Smooth muscle cell (in vitro differentiated cells): ENCODE data around the gene ANKRD52. TPM values are rescaled to one million over a fixed set of nuclear protein-coding genes. Genes with fewer than 3 reads are reported as not detected.
"Not testable (repeated sequence)": the region's sequence is repeated elsewhere in the genome, so short reads cannot be mapped to it uniquely, and the experiment has no call there.

Experiments
- DNase-seq: peaks from one replicate; lab custom pipeline; 2025; ENCODE audit not compliant: unreplicated experiment; lab: John Stamatoyannopoulos, UW
- H2AFZ ChIP-seq: fragments of 200-600 bp; sonication (generic); 2 replicates; pipeline ENCODE4 v1.6.0; 2016; ENCODE audit warnings: antibody characterized with exemption, low read depth, mild to moderate bottlenecking
- H3F3A ChIP-seq: fragments of 200-600 bp; sonication (generic); 2 replicates; pipeline ENCODE4 v1.6.0; 2017; ENCODE audit warnings: antibody characterized with exemption, low read depth
- H3K27ac ChIP-seq: fragments of 200-600 bp; sonication (generic); 2 replicates; pipeline ENCODE4 v1.5.1; 2016; ENCODE audit warnings: low read depth, mild to moderate bottlenecking
- H3K27me3 ChIP-seq: fragments of 200-600 bp; sonication (generic); 2 replicates; pipeline ENCODE4 v1.6.1; 2016; ENCODE audit warnings: low read depth, mild to moderate bottlenecking
- H3K36me3 ChIP-seq: fragments of 200-600 bp; sonication (generic); 2 replicates; pipeline ENCODE4 v1.5.1; 2016; ENCODE audit warnings: low read depth
- H3K4me1 ChIP-seq: fragments of 200-600 bp; sonication (generic); 2 replicates; pipeline ENCODE4 v1.5.1; 2016; ENCODE audit warnings: low read depth
- H3K4me2 ChIP-seq: fragments of 200-600 bp; sonication (generic); 2 replicates; pipeline ENCODE4 v1.6.0; 2016; ENCODE audit warnings: mild to moderate bottlenecking
- H3K4me3 ChIP-seq: fragments of 200-600 bp; sonication (generic); 2 replicates; pipeline ENCODE4 v1.5.1; 2016; ENCODE audit warnings: mild to moderate bottlenecking
- H3K79me2 ChIP-seq: fragments of 200-600 bp; sonication (generic); 2 replicates; pipeline ENCODE4 v1.6.0; 2016; ENCODE audit warnings: low read depth, mild to moderate bottlenecking
- H3K9ac ChIP-seq: fragments of 200-600 bp; sonication (generic); 2 replicates; pipeline ENCODE4 v1.6.0; 2016; ENCODE audit warnings: low read depth
- H3K9me3 ChIP-seq: fragments of 200-600 bp; sonication (generic); replicated peaks from 2 replicates; pipeline ENCODE4 v1.5.1; 2016; ENCODE audit warnings: low read depth
- H4K20me1 ChIP-seq: fragments of 200-600 bp; sonication (generic); 2 replicates; pipeline ENCODE4 v1.6.0; 2016; ENCODE audit warnings: low read depth
- WGBS: methylation state at CpG from one replicate; pipeline ENCODE4 v1.1.7; 2016; ENCODE audit warnings: low lambda C conversion rate; 5-methylcytosine and 5-hydroxymethylcytosine counted together
- polyA plus RNA-seq: library from polyadenylated mRNA; unstranded; fragments of >200 nt; fragmentation: Nextera tagmentation; extraction: Ambion mirVana; gene quantifications from 2 replicates; pipeline ENCODE4 v1.2.1, GENCODE V29; 2016
- total RNA-seq: library from RNA; depleted of rRNA; stranded (reverse); fragments of >200 nt; gene quantifications from 2 replicates; pipeline ENCODE4 v1.2.3, GENCODE V29; 2014
- TF ChIP-seq, protein P1 (sequence below): fragments of 200-600 bp; sonication (generic); IDR thresholded peaks from 2 replicates; pipeline ENCODE4 v1.5.1; 2017; ENCODE audit warnings: borderline replicate concordance, mild to moderate bottlenecking, antibody characterized with exemption; ENCODE audit not compliant: insufficient read depth, poor library complexity, severe bottlenecking

ANKRD52 gene
- total and polyA plus RNA-seq, 2 experiments from 2014 or later: 32.5 to 49.9 TPM

DNA sequence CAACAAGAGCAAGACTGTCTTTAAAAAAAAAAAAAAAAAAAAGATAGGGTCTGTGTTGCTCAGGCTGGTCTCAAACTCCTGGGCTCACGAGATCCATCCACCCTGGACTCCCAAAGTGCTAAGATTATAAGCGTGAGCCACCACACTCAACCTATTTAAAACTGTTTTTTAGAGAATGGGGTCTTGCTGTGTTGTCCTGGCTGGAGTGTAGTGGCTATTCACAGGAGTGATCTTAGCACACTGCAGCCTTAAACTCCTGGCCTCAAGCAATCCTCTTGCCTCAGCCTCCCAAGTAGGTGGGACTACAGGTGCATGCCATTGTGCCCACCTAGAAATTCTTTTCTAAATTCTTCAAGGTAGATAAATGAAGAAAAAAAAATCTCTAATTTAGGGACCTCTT lies 16.1 kb upstream of the ANKRD52 start:
- WGBS: 96% methylated on average over 2 of the region's 2 CpGs

DNA sequence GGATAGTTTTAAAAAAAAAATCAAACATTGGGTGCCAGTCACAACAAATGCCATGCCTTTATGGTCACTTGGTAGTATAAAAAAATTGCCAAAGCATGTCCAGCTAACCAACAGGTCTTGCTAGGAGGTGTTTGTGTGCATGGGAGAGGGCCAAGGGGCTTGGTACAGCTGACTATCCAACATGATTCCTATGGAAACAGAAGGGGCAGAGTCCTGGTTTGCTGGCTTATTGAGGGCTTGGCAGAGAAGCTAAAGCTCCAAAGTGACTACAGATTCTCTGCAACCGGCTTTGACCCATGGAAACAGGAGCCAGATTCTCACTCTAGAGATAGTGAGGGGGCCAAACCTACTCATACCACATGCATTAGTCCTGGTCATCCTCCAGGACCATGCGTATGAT lies 14.3 kb upstream of the ANKRD52 start:
- WGBS: 93% methylated on average over 2 of the region's 2 CpGs
- H3K4me2 ChIP-seq: not testable (repeated sequence)

More for the DNA sequence above, 16.1 kb upstream of the ANKRD52 start:
- no peaks in the 10 kb centered on the region for H4K20me1 ChIP-seq
- H3K9ac ChIP-seq: no peak overlapping the region
- no peak overlapping the region for H3K27ac ChIP-seq
- no peak for DNase-seq
- no peaks in the 10 kb centered on the region for H3K27me3 ChIP-seq
- no peak overlapping the region for H3K4me2 ChIP-seq
- peaks cover 22% of the 10 kb centered on the region for H3K36me3 ChIP-seq
- TF ChIP-seq, protein P1, sequence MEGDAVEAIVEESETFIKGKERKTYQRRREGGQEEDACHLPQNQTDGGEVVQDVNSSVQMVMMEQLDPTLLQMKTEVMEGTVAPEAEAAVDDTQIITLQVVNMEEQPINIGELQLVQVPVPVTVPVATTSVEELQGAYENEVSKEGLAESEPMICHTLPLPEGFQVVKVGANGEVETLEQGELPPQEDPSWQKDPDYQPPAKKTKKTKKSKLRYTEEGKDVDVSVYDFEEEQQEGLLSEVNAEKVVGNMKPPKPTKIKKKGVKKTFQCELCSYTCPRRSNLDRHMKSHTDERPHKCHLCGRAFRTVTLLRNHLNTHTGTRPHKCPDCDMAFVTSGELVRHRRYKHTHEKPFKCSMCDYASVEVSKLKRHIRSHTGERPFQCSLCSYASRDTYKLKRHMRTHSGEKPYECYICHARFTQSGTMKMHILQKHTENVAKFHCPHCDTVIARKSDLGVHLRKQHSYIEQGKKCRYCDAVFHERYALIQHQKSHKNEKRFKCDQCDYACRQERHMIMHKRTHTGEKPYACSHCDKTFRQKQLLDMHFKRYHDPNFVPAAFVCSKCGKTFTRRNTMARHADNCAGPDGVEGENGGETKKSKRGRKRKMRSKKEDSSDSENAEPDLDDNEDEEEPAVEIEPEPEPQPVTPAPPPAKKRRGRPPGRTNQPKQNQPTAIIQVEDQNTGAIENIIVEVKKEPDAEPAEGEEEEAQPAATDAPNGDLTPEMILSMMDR: no peak
- no peaks in the 10 kb centered on the region for H3K79me2 ChIP-seq
- no peaks in the 10 kb centered on the region for H3K4me1 ChIP-seq
- no peak overlapping the region for H2AFZ ChIP-seq
- H3K4me3 ChIP-seq: no peak overlapping the region
- H3F3A ChIP-seq: peaks cover 9% of the 10 kb centered on the region
- no peaks in the 10 kb centered on the region for H3K9me3 ChIP-seq

DNA sequence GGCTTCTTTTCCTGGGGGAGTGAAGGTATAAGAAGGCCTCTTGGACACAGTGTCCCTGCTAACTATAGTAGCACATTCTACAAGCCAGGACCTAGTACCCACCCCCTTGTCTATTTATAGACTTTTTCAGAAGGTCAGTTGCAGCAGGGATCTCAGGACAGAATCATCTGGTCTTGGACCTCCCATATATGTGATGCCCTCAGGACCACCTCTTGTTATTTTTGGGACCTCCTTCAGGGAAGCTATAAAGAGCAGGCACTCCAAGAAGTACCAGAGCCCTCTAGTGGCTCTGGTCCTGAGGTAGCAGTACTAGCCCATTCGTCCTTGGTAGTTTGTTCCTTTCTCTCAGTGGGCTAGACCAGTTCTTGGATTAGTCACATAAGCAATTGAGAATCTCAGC lies 12.8 kb upstream of the ANKRD52 start:
- H3K9me3 ChIP-seq: no peaks in the 10 kb centered on the region
- TF ChIP-seq, protein P1: peak; percentile 9
- H3K27ac ChIP-seq: no peak overlapping the region
- H3K4me3 ChIP-seq: no peak overlapping the region
- H3K4me1 ChIP-seq: peaks cover 4% of the 10 kb centered on the region
- no peaks in the 10 kb centered on the region for H3K79me2 ChIP-seq
- DNase-seq: no peak
- H3K36me3 ChIP-seq: peaks cover 14% of the 10 kb centered on the region
- H4K20me1 ChIP-seq: no peaks in the 10 kb centered on the region
- 33% methylated on average over 1 of the region's 1 CpG for WGBS
- H2AFZ ChIP-seq: no peak overlapping the region
- no peaks in the 10 kb centered on the region for H3K27me3 ChIP-seq
- peaks cover 21% of the 10 kb centered on the region for H3F3A ChIP-seq
- H3K4me2 ChIP-seq: no peak overlapping the region
- H3K9ac ChIP-seq: no peak overlapping the region

More for the DNA sequence above, 14.3 kb upstream of the ANKRD52 start:
- Histone ChIP-seq H3F3A (peaks cover 21% of the 10 kb centered on the region), H3K36me3 (peaks cover 14% of the 10 kb centered on the region)
- not testable (repeated sequence) for H3K4me1 ChIP-seq, H3K27me3 ChIP-seq, H3K4me3 ChIP-seq, DNase-seq, H3K9ac ChIP-seq, H3K79me2 ChIP-seq, H3K9me3 ChIP-seq, H4K20me1 ChIP-seq, H2AFZ ChIP-seq, H3K27ac ChIP-seq

DNA sequence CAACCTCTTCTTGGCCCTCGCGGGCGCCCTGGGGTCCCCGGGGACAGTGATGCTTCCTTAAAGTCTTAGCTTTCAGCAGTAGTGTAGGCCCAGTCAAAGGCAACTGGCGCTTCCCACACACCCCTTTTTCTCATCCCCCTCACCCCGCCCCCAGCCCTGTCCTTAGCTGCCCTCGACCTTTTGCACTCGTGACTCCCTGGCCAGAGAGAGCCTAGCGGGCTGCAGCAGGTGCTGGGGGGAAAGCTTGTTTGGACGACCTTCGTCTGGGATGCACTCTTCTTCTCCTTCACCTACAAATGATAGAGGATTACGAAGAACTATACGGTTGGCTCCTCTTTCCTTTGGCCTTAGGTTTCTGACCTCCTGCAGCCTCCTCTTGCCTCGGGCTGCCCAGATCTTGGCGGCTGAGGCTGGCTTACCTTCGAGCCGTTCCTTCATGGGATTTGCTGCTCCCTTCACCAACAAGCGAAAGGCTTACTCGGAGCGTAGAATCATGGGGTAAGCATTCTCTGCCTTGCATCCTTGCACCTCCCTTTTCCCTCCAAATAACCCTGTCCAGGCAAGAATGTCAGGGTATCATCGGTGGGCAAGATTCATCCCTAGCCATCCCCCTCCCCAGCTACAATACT lies 9.4 kb upstream of the ANKRD52 start:
- peak overlapping the region; percentile 76 for H3K4me3 ChIP-seq
- H3K36me3 ChIP-seq: no peaks in the 10 kb centered on the region
- H4K20me1 ChIP-seq: no peaks in the 10 kb centered on the region
- no peaks in the 10 kb centered on the region for H3K9me3 ChIP-seq
- WGBS: 34% methylated on average over 19 of the region's 21 CpGs
- peak overlapping the region; percentile 85 for H2AFZ ChIP-seq
- peaks cover 21% of the 10 kb centered on the region for H3F3A ChIP-seq
- no peak overlapping the region for H3K27ac ChIP-seq
- H3K4me2 ChIP-seq: peak overlapping the region; percentile 90
- H3K4me1 ChIP-seq: peaks cover 4% of the 10 kb centered on the region
- H3K9ac ChIP-seq: peak overlapping the region; percentile 88
- no peaks in the 10 kb centered on the region for H3K27me3 ChIP-seq
- TF ChIP-seq, protein P1: no peak
- no peak for DNase-seq
- H3K79me2 ChIP-seq: no peaks in the 10 kb centered on the region
